ENCODE data around the gene RPS6KC1. TPM values are rescaled to one million over a fixed set of nuclear protein-coding genes. Genes with fewer than 3 reads are reported as not detected.

Gene RPS6KC1
- total and polyA plus RNA-seq, 9 of the 15 experiments (the other 6 are each of a cell fraction or from before 2014, with no cell fraction given), result 4.3 to 34.6 (median 20.9) TPM

DNA sequence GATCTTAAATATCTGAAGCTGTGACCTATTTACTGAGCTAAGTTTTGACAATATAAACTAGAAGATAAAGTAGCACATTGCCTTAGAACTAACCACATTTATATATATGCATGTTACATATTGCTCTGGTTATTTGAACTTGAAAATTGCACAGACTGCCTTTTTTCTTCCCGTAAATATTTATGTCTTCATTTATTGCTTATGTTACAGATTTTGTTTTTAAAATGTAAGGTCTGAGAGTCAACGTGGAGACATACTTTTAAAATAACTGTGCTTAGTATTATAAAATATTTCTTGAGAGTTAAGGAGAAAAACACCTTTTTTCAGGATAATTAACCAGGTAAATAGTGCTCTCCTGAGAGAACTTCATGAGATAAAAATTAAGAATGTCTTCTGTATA is 3.1 kb downstream of the RPS6KC1 start:
- peaks cover 35 to 59% of the 10 kb centered on the region in 2 experiments for H3K4me1 ChIP-seq (replicated peaks in 1 of 2; ENCODE audit: control insufficient read depth in 2 of 2, insufficient read depth in 2 of 2, low read length in 2 of 2)
- H3K36me3 ChIP-seq (ENCODE audit: control insufficient read depth, insufficient read depth, low read length), result peaks cover 10% of the 10 kb centered on the region; the same call in 1 of the 3 replicates
- H3K27ac ChIP-seq (ENCODE audit: extremely low read depth, low read depth, low read length), result no peak overlapping the region
- H3K4me3 ChIP-seq, result no peak overlapping the region
- in situ Hi-C loops (cut with MboI) (no loop called here), intact Hi-C loops (cut with micrococcal nuclease) (loop anchor here (5.0 kb wide), 1 partner anchor 447 kb away; the partner anchor contains the start of gene ATF3)
- peaks cover 84% of the 10 kb centered on the region for H3K79me2 ChIP-seq (ENCODE audit: control insufficient read depth, insufficient read depth, low read length)
- DNase-seq (ENCODE audit: extremely low read depth in 1 of 4, low spot score in 3 of 4) (no peak), FAIRE-seq (no peak), ATAC-seq (no peak)
- peak; percentile 70 for TF ChIP-seq C11orf30 (IDR thresholded peaks at IDR 0.05; ENCODE audit: low read depth)
- peak; percentile 84 for TF ChIP-seq ZNF316 (IDR thresholded peaks at IDR 0.05)
- TF ChIP-seq, protein P1, sequence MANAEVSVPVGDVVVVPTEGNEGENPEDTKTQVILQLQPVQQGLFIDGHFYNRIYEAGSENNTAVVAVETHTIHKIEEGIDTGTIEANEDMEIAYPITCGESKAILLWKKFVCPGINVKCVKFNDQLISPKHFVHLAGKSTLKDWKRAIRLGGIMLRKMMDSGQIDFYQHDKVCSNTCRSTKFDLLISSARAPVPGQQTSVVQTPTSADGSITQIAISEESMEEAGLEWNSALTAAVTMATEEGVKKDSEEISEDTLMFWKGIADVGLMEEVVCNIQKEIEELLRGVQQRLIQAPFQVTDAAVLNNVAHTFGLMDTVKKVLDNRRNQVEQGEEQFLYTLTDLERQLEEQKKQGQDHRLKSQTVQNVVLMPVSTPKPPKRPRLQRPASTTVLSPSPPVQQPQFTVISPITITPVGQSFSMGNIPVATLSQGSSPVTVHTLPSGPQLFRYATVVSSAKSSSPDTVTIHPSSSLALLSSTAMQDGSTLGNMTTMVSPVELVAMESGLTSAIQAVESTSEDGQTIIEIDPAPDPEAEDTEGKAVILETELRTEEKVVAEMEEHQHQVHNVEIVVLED (CRISPR knock-in tag; IDR thresholded peaks at IDR 0.05), result no peak
- TF ChIP-seq SNIP1 (IDR thresholded peaks at IDR 0.05; ENCODE audit: low read depth), result no peak
- BruUV-seq (replicated peaks), result no TSS peak
- no peaks in the 10 kb centered on the region for H3K9me1 ChIP-seq (ENCODE audit: control insufficient read depth, insufficient read depth, low read length)
- WGBS (ENCODE audit: insufficient coverage, low coverage, missing lambda C conversion rate), result 75% methylated on average over 2 of the region's 2 CpGs
- POLR2A ChIA-PET, result interaction anchor here (1.0 to 2.0 kb wide), 2 partner anchors 8 to 28 kb away, joined by 4 to 11 read pairs; no protein-coding TSS in a partner anchor
- CTCF ChIA-PET (ENCODE audit: low intra/inter-chr PET ratio), result no interaction called here
- no peaks in the 10 kb centered on the region for H3K27me3 ChIP-seq (ENCODE audit: control insufficient read depth in 2 of 2, insufficient read depth in 2 of 2, low read length in 2 of 2)
- no peak overlapping the region for H3K9ac ChIP-seq (ENCODE audit: insufficient read depth in 1 of 2, low read depth in 2 of 2, low read length in 2 of 2)
- H4K20me1 ChIP-seq (replicated peaks; ENCODE audit: control insufficient read depth, insufficient read depth, low read length), result no peaks in the 10 kb centered on the region
- H3K9me3 ChIP-seq (replicated peaks; ENCODE audit: control insufficient read depth, insufficient read depth, low read depth, low read length), result no peaks in the 10 kb centered on the region; the same call in 1 of the 2 replicates
- no peak overlapping the region for H2AFZ ChIP-seq (ENCODE audit: low read depth, low read length)
- no peak overlapping the region for H3K4me2 ChIP-seq (ENCODE audit: insufficient read depth, low read length)

Data from K562 (cell line).